ENCODE data around the gene PCED1A. TPM values are rescaled to one million over a fixed set of nuclear protein-coding genes. Genes with fewer than 3 reads are reported as not detected.

PCED1A gene
- total and polyA plus RNA-seq, 9 of the 15 experiments (the other 6 are each of a cell fraction or from before 2014, with no cell fraction given): 1.5 to 11.5 (median 5.9) TPM

DNA sequence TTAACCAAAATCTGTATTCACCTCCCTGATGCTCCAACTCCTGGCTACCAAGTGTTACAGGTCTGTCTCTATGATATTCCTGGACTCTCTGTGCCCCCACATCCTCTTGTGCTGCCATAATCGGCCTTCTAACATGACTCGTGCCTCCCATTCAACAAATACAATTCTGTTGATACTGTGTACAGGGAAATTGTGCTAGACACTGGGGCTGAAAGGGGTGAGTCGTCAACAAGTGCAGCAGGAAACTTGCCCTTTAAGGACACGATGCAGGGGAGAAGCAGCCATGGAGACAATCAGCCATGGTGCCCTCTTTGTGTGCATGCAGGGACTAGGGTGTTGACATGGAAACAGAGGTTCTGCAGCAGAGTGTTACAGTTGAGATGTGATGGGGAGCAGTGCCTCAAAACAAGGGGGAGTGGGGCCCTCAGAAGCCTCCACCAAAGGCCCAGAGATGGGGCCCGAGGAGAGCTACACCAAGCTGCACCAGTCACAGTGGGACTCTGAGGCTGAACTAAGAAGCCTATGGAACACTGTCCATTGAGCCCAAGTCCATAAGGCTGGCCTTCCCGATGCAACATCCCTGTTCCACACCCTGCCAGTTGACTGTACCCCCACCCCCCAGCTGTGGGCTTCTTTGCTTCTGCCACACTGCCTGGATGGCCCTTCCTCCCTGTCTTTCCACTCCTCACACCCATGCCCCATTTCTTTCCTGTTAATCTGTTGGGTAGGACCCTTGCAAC lies 3.1 kb downstream of the PCED1A start (continued):
- TF ChIP-seq, protein P1, sequence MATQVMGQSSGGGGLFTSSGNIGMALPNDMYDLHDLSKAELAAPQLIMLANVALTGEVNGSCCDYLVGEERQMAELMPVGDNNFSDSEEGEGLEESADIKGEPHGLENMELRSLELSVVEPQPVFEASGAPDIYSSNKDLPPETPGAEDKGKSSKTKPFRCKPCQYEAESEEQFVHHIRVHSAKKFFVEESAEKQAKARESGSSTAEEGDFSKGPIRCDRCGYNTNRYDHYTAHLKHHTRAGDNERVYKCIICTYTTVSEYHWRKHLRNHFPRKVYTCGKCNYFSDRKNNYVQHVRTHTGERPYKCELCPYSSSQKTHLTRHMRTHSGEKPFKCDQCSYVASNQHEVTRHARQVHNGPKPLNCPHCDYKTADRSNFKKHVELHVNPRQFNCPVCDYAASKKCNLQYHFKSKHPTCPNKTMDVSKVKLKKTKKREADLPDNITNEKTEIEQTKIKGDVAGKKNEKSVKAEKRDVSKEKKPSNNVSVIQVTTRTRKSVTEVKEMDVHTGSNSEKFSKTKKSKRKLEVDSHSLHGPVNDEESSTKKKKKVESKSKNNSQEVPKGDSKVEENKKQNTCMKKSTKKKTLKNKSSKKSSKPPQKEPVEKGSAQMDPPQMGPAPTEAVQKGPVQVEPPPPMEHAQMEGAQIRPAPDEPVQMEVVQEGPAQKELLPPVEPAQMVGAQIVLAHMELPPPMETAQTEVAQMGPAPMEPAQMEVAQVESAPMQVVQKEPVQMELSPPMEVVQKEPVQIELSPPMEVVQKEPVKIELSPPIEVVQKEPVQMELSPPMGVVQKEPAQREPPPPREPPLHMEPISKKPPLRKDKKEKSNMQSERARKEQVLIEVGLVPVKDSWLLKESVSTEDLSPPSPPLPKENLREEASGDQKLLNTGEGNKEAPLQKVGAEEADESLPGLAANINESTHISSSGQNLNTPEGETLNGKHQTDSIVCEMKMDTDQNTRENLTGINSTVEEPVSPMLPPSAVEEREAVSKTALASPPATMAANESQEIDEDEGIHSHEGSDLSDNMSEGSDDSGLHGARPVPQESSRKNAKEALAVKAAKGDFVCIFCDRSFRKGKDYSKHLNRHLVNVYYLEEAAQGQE (IDR thresholded peaks at IDR 0.05; ENCODE audit: borderline replicate concordance): no peak
- TF ChIP-seq, protein P1 (CRISPR knock-in tag; IDR thresholded peaks at IDR 0.05; ENCODE audit: low read depth): no peak
- TF ChIP-seq KLF13 (tag; IDR thresholded peaks at IDR 0.05; ENCODE audit: borderline replicate concordance, low read depth) (no peak), ZNF263 (CRISPR knock-in tag; IDR thresholded peaks at IDR 0.05; ENCODE audit: borderline replicate concordance) (no peak)
- TF ChIP-seq, protein P2, sequence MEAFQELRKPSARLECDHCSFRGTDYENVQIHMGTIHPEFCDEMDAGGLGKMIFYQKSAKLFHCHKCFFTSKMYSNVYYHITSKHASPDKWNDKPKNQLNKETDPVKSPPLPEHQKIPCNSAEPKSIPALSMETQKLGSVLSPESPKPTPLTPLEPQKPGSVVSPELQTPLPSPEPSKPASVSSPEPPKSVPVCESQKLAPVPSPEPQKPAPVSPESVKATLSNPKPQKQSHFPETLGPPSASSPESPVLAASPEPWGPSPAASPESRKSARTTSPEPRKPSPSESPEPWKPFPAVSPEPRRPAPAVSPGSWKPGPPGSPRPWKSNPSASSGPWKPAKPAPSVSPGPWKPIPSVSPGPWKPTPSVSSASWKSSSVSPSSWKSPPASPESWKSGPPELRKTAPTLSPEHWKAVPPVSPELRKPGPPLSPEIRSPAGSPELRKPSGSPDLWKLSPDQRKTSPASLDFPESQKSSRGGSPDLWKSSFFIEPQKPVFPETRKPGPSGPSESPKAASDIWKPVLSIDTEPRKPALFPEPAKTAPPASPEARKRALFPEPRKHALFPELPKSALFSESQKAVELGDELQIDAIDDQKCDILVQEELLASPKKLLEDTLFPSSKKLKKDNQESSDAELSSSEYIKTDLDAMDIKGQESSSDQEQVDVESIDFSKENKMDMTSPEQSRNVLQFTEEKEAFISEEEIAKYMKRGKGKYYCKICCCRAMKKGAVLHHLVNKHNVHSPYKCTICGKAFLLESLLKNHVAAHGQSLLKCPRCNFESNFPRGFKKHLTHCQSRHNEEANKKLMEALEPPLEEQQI (IDR thresholded peaks at IDR 0.05): no peak
- TF ChIP-seq, protein P3, sequence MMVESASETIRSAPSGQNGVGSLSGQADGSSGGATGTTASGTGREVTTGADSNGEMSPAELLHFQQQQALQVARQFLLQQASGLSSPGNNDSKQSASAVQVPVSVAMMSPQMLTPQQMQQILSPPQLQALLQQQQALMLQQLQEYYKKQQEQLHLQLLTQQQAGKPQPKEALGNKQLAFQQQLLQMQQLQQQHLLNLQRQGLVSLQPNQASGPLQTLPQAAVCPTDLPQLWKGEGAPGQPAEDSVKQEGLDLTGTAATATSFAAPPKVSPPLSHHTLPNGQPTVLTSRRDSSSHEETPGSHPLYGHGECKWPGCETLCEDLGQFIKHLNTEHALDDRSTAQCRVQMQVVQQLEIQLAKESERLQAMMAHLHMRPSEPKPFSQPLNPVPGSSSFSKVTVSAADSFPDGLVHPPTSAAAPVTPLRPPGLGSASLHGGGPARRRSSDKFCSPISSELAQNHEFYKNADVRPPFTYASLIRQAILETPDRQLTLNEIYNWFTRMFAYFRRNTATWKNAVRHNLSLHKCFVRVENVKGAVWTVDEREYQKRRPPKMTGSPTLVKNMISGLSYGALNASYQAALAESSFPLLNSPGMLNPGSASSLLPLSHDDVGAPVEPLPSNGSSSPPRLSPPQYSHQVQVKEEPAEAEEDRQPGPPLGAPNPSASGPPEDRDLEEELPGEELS (CRISPR knock-in tag; IDR thresholded peaks at IDR 0.05; ENCODE audit: borderline replicate concordance): no peak
- TF ChIP-seq, protein P4, sequence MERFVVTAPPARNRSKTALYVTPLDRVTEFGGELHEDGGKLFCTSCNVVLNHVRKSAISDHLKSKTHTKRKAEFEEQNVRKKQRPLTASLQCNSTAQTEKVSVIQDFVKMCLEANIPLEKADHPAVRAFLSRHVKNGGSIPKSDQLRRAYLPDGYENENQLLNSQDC (CRISPR knock-in tag; IDR thresholded peaks at IDR 0.05): no peak
